IMR-90 (cell line): ENCODE results near the gene TCAP. TPM values are rescaled to one million over a fixed set of nuclear protein-coding genes. Genes with fewer than 3 reads are reported as not detected.

Experiments used
- ATAC-seq: fragments of 200-7000 bp; cut with Tn5 transposase; 2 replicates; pipeline ENCODE4 v1.9.1; 2020; ENCODE audit warnings: low read depth, mild to moderate bottlenecking, moderate library complexity
- BruUV-seq: library from RNA; stranded (reverse); fragments of 400-500 nt; replicated peaks from 2 replicates; lab custom pipeline; 2021; lab: Mats Ljungman, UMichigan
- CTCF ChIA-PET: fragments of 300-600 bp; formaldehyde crosslinking; extraction: SDS; loops from one replicate; lab custom pipeline; 2021; ENCODE audit warnings: antibody characterized with exemption; lab: Yijun Ruan, JAX
- POLR2A ChIA-PET: fragments of 300-600 bp; sonication (Branson Sonifier 250); formaldehyde crosslinking; loops from one replicate; lab custom pipeline; 2022; ENCODE audit warnings: antibody characterized with exemption; ENCODE audit not compliant: unreplicated experiment; lab: Charles Lee
- DNase-seq: peaks from one replicate; pipeline ENCODE4 v3.0.0; 2013
- H2AFZ ChIP-seq: replicated peaks from 2 replicates; pipeline ENCODE3; 2013; ENCODE audit warnings: low read length, mild to moderate bottlenecking; ENCODE audit not compliant: poor library complexity
- H2AK5ac ChIP-seq: 2 replicates; pipeline ENCODE4 v1.6.1; 2013; ENCODE audit warnings: low read depth, low read length, inconsistent platforms
- H2AK9ac ChIP-seq: replicated peaks from 2 replicates; pipeline ENCODE3; 2013; ENCODE audit warnings: mild to moderate bottlenecking, low read depth, low read length, moderate library complexity; ENCODE audit not compliant: poor library complexity
- H2BK120ac ChIP-seq: 2 replicates; pipeline ENCODE4 v1.6.1; 2013; ENCODE audit warnings: low read depth, low read length, inconsistent platforms
- H2BK15ac ChIP-seq: 3 replicates; pipeline ENCODE4 v1.6.1; 2013; ENCODE audit warnings: low read depth, low read length, inconsistent platforms
- H2BK20ac ChIP-seq: 2 replicates; pipeline ENCODE4 v1.6.1; 2013; ENCODE audit warnings: low read depth, mild to moderate bottlenecking, inconsistent platforms, low read length, moderate library complexity
- H2BK5ac ChIP-seq: 2 replicates; pipeline ENCODE4 v1.6.1; 2013; ENCODE audit warnings: mild to moderate bottlenecking, low read depth, low read length, inconsistent platforms; ENCODE audit not compliant: poor library complexity, severe bottlenecking
- H3K14ac ChIP-seq: replicated peaks from 2 replicates; pipeline ENCODE4 v1.6.1; 2013; ENCODE audit warnings: low read depth, low read length, inconsistent platforms
- H3K18ac ChIP-seq: 2 replicates; pipeline ENCODE4 v1.6.1; 2013; ENCODE audit warnings: low read depth, low read length, control low read depth
- H3K23ac ChIP-seq: 2 replicates; pipeline ENCODE4 v1.6.1; 2013; ENCODE audit warnings: low read depth, low read length, inconsistent platforms
- H3K27ac ChIP-seq: 2 replicates; pipeline ENCODE4 v1.5.1; 2013; ENCODE audit warnings: mild to moderate bottlenecking, control low read depth, low read length; ENCODE audit not compliant: insufficient read depth
- H3K27me3 ChIP-seq: 2 replicates; pipeline ENCODE4 v1.6.1; 2013; ENCODE audit warnings: low read length; ENCODE audit not compliant: control insufficient read depth, insufficient read depth
- H3K36me3 ChIP-seq: 2 replicates; pipeline ENCODE4 v1.6.1; 2013; ENCODE audit warnings: low read length, mixed read lengths; ENCODE audit not compliant: control insufficient read depth, insufficient read depth
- H3K4ac ChIP-seq: 2 replicates; pipeline ENCODE4 v1.6.1; 2013; ENCODE audit warnings: low read depth, low read length, inconsistent platforms
- H3K4me1 ChIP-seq: 2 replicates; pipeline ENCODE4 v1.6.1; 2013; ENCODE audit warnings: low read length, mixed read lengths; ENCODE audit not compliant: control insufficient read depth, insufficient read depth
- H3K4me2 ChIP-seq: 2 replicates; pipeline ENCODE4 v1.6.1; 2013; ENCODE audit warnings: low read depth, mild to moderate bottlenecking, control low read depth, low read length, moderate library complexity
- H3K4me3 ChIP-seq: 2 replicates; pipeline ENCODE4 v1.5.1; 2013; ENCODE audit warnings: low read depth, mild to moderate bottlenecking, control low read depth, low read length, moderate library complexity; ENCODE audit not compliant: insufficient read depth
- H3K56ac ChIP-seq: 2 replicates; pipeline ENCODE4 v1.6.1; 2013; ENCODE audit warnings: low read length, inconsistent platforms; ENCODE audit not compliant: insufficient read depth; ENCODE audit errors: extremely low read depth
- H3K79me1 ChIP-seq, 2 experiments: 2 replicates each; pipeline ENCODE4 v1.6.1; 2013; ENCODE audit warnings: low read length in 2 of 2, inconsistent platforms in 1 of 2, low read depth in 1 of 2
- H3K9ac ChIP-seq: 2 replicates; pipeline ENCODE4 v1.6.1; 2013; ENCODE audit warnings: low read depth, low read length, control low read depth
- H3K9me1 ChIP-seq: 2 replicates; pipeline ENCODE4 v1.6.1; 2013; ENCODE audit warnings: low read length, inconsistent platforms; ENCODE audit not compliant: insufficient read depth
- H3K9me3 ChIP-seq: 2 replicates; pipeline ENCODE4 v1.6.1; 2013; ENCODE audit warnings: low read length; ENCODE audit not compliant: control insufficient read depth, insufficient read depth
- H4K20me1 ChIP-seq: 2 replicates; pipeline ENCODE4 v1.6.1; 2013; ENCODE audit warnings: low read length, inconsistent platforms; ENCODE audit not compliant: insufficient read depth
- H4K5ac ChIP-seq: 2 replicates; pipeline ENCODE4 v1.6.1; 2013; ENCODE audit warnings: mild to moderate bottlenecking, low read depth, low read length, control low read depth
- H4K8ac ChIP-seq, 2 experiments: 2 replicates each; pipeline ENCODE4 v1.6.1; 2013; ENCODE audit warnings: low read depth in 2 of 2, low read length in 2 of 2, control low read depth in 1 of 2, inconsistent platforms in 1 of 2
- H4K91ac ChIP-seq: 2 replicates; pipeline ENCODE4 v1.6.1; 2013; ENCODE audit warnings: low read depth, low read length, inconsistent platforms; ENCODE audit not compliant: insufficient read depth
- RFX5 ChIP-seq: IDR thresholded peaks from 2 replicates; pipeline ENCODE4 v1.8.0; 2012; ENCODE audit warnings: low read depth, mild to moderate bottlenecking, low read length, moderate library complexity
- WGBS, 2 experiments: methylation state at CpG; one replicate each; pipeline versions ENCODE4 v1.1.5 to v1.1.7; 2013; ENCODE audit warnings: missing lambda C conversion rate in 2 of 2; ENCODE audit not compliant: insufficient read length in 1 of 2; ENCODE audit errors: extremely low coverage in 2 of 2; 5-methylcytosine and 5-hydroxymethylcytosine counted together
- dilution Hi-C: fragments of 300-500 bp; cut with HindIII; formaldehyde crosslinking; loops from one replicate; pipeline ENCODE4 v1.14.3; 2018; ENCODE audit warnings: low sequenced_read_pairs; ENCODE audit not compliant: unreplicated experiment
- in situ Hi-C: fragments of 300-500 bp; cut with MboI; formaldehyde crosslinking; loops from 3 replicates; pipeline ENCODE4 v1.14.3; 2019; ENCODE audit warnings: low sequenced_read_pairs, inconsistent platforms, mixed read lengths
- intact Hi-C: fragments of 100-400 bp; cut with micrococcal nuclease; formaldehyde crosslinking; loops from 2 replicates; pipeline ENCODE4 v1.10.0; 2022
- polyA plus RNA-seq, 3 experiments: library from polyadenylated mRNA; depleted of rRNA; stranded (reverse); fragments of >200 nt; gene quantifications; 2 replicates each; pipeline ENCODE4 v1.2.3, GENCODE V29; 2012; ENCODE audit warnings: low replicate concordance in 1 of 3
- total RNA-seq: library from RNA; depleted of rRNA; stranded (reverse); fragments of >200 nt; gene quantifications from 2 replicates; pipeline ENCODE4 v1.2.3, GENCODE V29; 2012

The TCAP gene
- total and polyA plus RNA-seq, 2 of the 4 experiments (the other 2 are of a cell fraction): under 0.01 to 0.21 TPM

- POLR2A ChIA-PET: no interaction called here
- ATAC-seq: no peak
- peaks cover 78% of the 10 kb centered on the region for H3K27me3 ChIP-seq
Measured at GRCh38 chr17:39627712-39628516, 37.2 kb upstream of the TCAP start.

More at GRCh38 chr17:39627712-39628516, 37.2 kb upstream of the TCAP start:
- in situ Hi-C loops (no loop called here), dilution Hi-C loops (no loop called here), intact Hi-C loops (loop anchor here (10.0 kb wide), 1 partner anchor 357 kb away; the partner anchor contains the start of gene PSMD3)
- H3K9me1 ChIP-seq: no peaks in the 10 kb centered on the region
- 60% methylated on average over 3 of the region's 16 CpGs; no CpG with 5 or more reads in 1 of the 2 experiments for WGBS, 2 experiments
- CTCF ChIA-PET: interaction anchor here (1.1 kb wide), 1 partner anchor 77 kb away, joined by 3 read pairs; no protein-coding TSS in a partner anchor
- no peak overlapping the region for H3K23ac ChIP-seq
- H2BK120ac ChIP-seq: no peak overlapping the region
- H3K4me2 ChIP-seq: no peak overlapping the region
- no peak overlapping the region for H3K18ac ChIP-seq
- no peak for TF ChIP-seq RFX5
- peaks cover 3% of the 10 kb centered on the region; the same call in 1 of the 2 replicates for H3K4me1 ChIP-seq
- no peak overlapping the region for H2AK5ac ChIP-seq
- H3K36me3 ChIP-seq: no peaks in the 10 kb centered on the region
- no peak overlapping the region for H2BK20ac ChIP-seq
- DNase-seq: no peak
- H2BK5ac ChIP-seq: no peak overlapping the region
- no peak overlapping the region for H2AK9ac ChIP-seq
- H4K91ac ChIP-seq: no peak overlapping the region
- H4K8ac ChIP-seq: no peak overlapping the region
- H3K9ac ChIP-seq: no peak overlapping the region
- no peak overlapping the region for H3K56ac ChIP-seq
- no peak overlapping the region for H2BK15ac ChIP-seq
- no TSS peak for BruUV-seq
- no peak overlapping the region for H4K5ac ChIP-seq
- H3K79me1 ChIP-seq: no peaks in the 10 kb centered on the region
- no peak overlapping the region for H3K27ac ChIP-seq
- H2AFZ ChIP-seq: no peak overlapping the region
- no peaks in the 10 kb centered on the region for H4K20me1 ChIP-seq
- no peak overlapping the region for H3K4me3 ChIP-seq
- H3K14ac ChIP-seq: no peak overlapping the region
- no peaks in the 10 kb centered on the region for H3K9me3 ChIP-seq
- H3K4ac ChIP-seq: no peak overlapping the region
